Activated naive CD8-positive, alpha-beta T cell (primary cell): Measurements from ENCODE around the gene ZNF268.

ENCODE experiments used
- H3K27ac Mint-ChIP-seq: one replicate; pipeline ENCODE4 v1.8.0; 2021; ENCODE audit warnings: mixed read lengths
- H3K27me3 Mint-ChIP-seq: one replicate; pipeline ENCODE4 v1.8.0; 2021; ENCODE audit warnings: mixed read lengths
- H3K36me3 Mint-ChIP-seq: one replicate; pipeline ENCODE4 v1.8.0; 2021; ENCODE audit warnings: mixed read lengths
- H3K4me1 Mint-ChIP-seq: one replicate; pipeline ENCODE4 v1.8.0; 2021; ENCODE audit warnings: low read depth, mixed read lengths
- H3K4me3 Mint-ChIP-seq: one replicate; pipeline ENCODE4 v1.8.0; 2021; ENCODE audit warnings: mild to moderate bottlenecking, mixed read lengths
- H3K9me3 Mint-ChIP-seq: one replicate; pipeline ENCODE4 v1.8.0; 2021; ENCODE audit warnings: low read depth, mixed read lengths

The ZNF268 gene

GRCh38 chr12:133206390-133206789, 25.1 kb downstream of the ZNF268 start:
- Mint-ChIP-seq H3K36me3 (peaks cover 43% of the 10 kb centered on the region), H3K9me3 (peaks cover 18% of the 10 kb centered on the region), H3K4me3 (no peak overlapping the region), H3K27me3 (no peaks in the 10 kb centered on the region), H3K27ac (no peak overlapping the region), H3K4me1 (no peaks in the 10 kb centered on the region)

GRCh38 chr12:133215724-133216123, 34.4 kb downstream of the ZNF268 start:
- Mint-ChIP-seq H3K4me3 (no peak overlapping the region), H3K27me3 (peaks cover 2% of the 10 kb centered on the region), H3K27ac (no peak overlapping the region), H3K36me3 (peaks cover 23% of the 10 kb centered on the region), H3K9me3 (peaks cover 17% of the 10 kb centered on the region), H3K4me1 (no peaks in the 10 kb centered on the region)

- H3K4me3 Mint-ChIP-seq = no peak overlapping the region
- no peak overlapping the region for H3K27ac Mint-ChIP-seq
- peaks cover 11% of the 10 kb centered on the region for H3K9me3 Mint-ChIP-seq
- H3K36me3 Mint-ChIP-seq = peaks cover 23% of the 10 kb centered on the region
- no peaks in the 10 kb centered on the region for H3K4me1 Mint-ChIP-seq
- H3K27me3 Mint-ChIP-seq = peaks cover 2% of the 10 kb centered on the region
Observed at GRCh38 chr12:133217219-133217618, 35.9 kb downstream of the ZNF268 start.

- H3K9me3 Mint-ChIP-seq = peaks cover 11% of the 10 kb centered on the region
Observed at GRCh38 chr12:133220521-133220920, 39.2 kb downstream of the ZNF268 start.

GRCh38 chr12:133221241-133221640, 39.9 kb downstream of the ZNF268 start:
- H3K9me3 Mint-ChIP-seq = peaks cover 11% of the 10 kb centered on the region
- peaks cover 14% of the 10 kb centered on the region for H3K36me3 Mint-ChIP-seq
- H3K27me3 Mint-ChIP-seq = peaks cover 2% of the 10 kb centered on the region
- no peaks in the 10 kb centered on the region for H3K4me1 Mint-ChIP-seq
- H3K27ac Mint-ChIP-seq = no peak overlapping the region
- no peak overlapping the region for H3K4me3 Mint-ChIP-seq

More at GRCh38 chr12:133220521-133220920, 39.2 kb downstream of the ZNF268 start:
- H3K36me3 Mint-ChIP-seq = peaks cover 14% of the 10 kb centered on the region
- H3K4me1 Mint-ChIP-seq = no peaks in the 10 kb centered on the region
- no peak overlapping the region for H3K4me3 Mint-ChIP-seq
- H3K27ac Mint-ChIP-seq = no peak overlapping the region
- H3K27me3 Mint-ChIP-seq = peaks cover 2% of the 10 kb centered on the region

GRCh38 chr12:133222211-133222610, 40.9 kb downstream of the ZNF268 start:
- Mint-ChIP-seq H3K36me3 (peaks cover 14% of the 10 kb centered on the region), H3K9me3 (peaks cover 11% of the 10 kb centered on the region)

GRCh38 chr12:133225527-133225926, 44.2 kb downstream of the ZNF268 start:
- Mint-ChIP-seq H3K27ac (no peak overlapping the region), H3K4me1 (no peaks in the 10 kb centered on the region), H3K9me3 (no peaks in the 10 kb centered on the region)

More at GRCh38 chr12:133222211-133222610, 40.9 kb downstream of the ZNF268 start:
- Mint-ChIP-seq H3K4me1 (no peaks in the 10 kb centered on the region), H3K27ac (no peak overlapping the region), H3K4me3 (no peak overlapping the region), H3K27me3 (peaks cover 2% of the 10 kb centered on the region)

GRCh38 chr12:133226690-133227089, 45.4 kb downstream of the ZNF268 start:
- no peaks in the 10 kb centered on the region for H3K27me3 Mint-ChIP-seq
- no peaks in the 10 kb centered on the region for H3K4me1 Mint-ChIP-seq
- no peak overlapping the region for H3K4me3 Mint-ChIP-seq
- H3K36me3 Mint-ChIP-seq = no peaks in the 10 kb centered on the region
- H3K9me3 Mint-ChIP-seq = no peaks in the 10 kb centered on the region
- H3K27ac Mint-ChIP-seq = no peak overlapping the region

More at GRCh38 chr12:133225527-133225926, 44.2 kb downstream of the ZNF268 start:
- Mint-ChIP-seq H3K27me3 (no peaks in the 10 kb centered on the region), H3K4me3 (no peak overlapping the region), H3K36me3 (no peaks in the 10 kb centered on the region)

GRCh38 chr12:133227281-133227852, 46.1 kb downstream of the ZNF268 start:
- no peaks in the 10 kb centered on the region for H3K4me1 Mint-ChIP-seq
- H3K27ac Mint-ChIP-seq = no peak overlapping the region
- H3K27me3 Mint-ChIP-seq = no peaks in the 10 kb centered on the region
- H3K9me3 Mint-ChIP-seq = no peaks in the 10 kb centered on the region
- no peak overlapping the region for H3K4me3 Mint-ChIP-seq
- no peaks in the 10 kb centered on the region for H3K36me3 Mint-ChIP-seq

- H3K4me3 Mint-ChIP-seq = no peak overlapping the region
- H3K27me3 Mint-ChIP-seq = no peaks in the 10 kb centered on the region
- H3K9me3 Mint-ChIP-seq = no peaks in the 10 kb centered on the region
- H3K27ac Mint-ChIP-seq = no peak overlapping the region
- peaks cover 3% of the 10 kb centered on the region for H3K36me3 Mint-ChIP-seq
- H3K4me1 Mint-ChIP-seq = no peaks in the 10 kb centered on the region
Observed at GRCh38 chr12:133231001-133231400, 49.7 kb downstream of the ZNF268 start.

GRCh38 chr12:133233006-133233405, 51.7 kb downstream of the ZNF268 start:
- Mint-ChIP-seq H3K36me3 (peaks cover 5% of the 10 kb centered on the region), H3K27ac (no peak overlapping the region), H3K4me3 (no peak overlapping the region), H3K9me3 (no peaks in the 10 kb centered on the region), H3K4me1 (no peaks in the 10 kb centered on the region), H3K27me3 (peaks cover 2% of the 10 kb centered on the region)

- no peaks in the 10 kb centered on the region for H3K9me3 Mint-ChIP-seq
- H3K27ac Mint-ChIP-seq = no peak overlapping the region
- H3K27me3 Mint-ChIP-seq = peaks cover 2% of the 10 kb centered on the region
- no peaks in the 10 kb centered on the region for H3K4me1 Mint-ChIP-seq
- H3K36me3 Mint-ChIP-seq = peaks cover 5% of the 10 kb centered on the region
- no peak overlapping the region for H3K4me3 Mint-ChIP-seq
Observed at GRCh38 chr12:133233993-133234564, 52.8 kb downstream of the ZNF268 start.

- H3K4me1 Mint-ChIP-seq = no peaks in the 10 kb centered on the region
Observed at GRCh38 chr12:133234971-133235370, 53.7 kb downstream of the ZNF268 start.

GRCh38 chr12:133235401-133236112, 54.3 kb downstream of the ZNF268 start, which contains the start of gene ANHX:
Gene ANHX (minus strand): TSS chr12:133235877. CDS start chr12:133234356, 1,521 bp downstream.
- no peak within 1 kb of the TSS for H3K4me3 Mint-ChIP-seq
- no peak within 1 kb of the TSS for H3K27ac Mint-ChIP-seq
- H3K9me3 Mint-ChIP-seq = peaks cover 5% of the 10 kb centered on the region
- peaks cover 5% of the 10 kb centered on the region for H3K36me3 Mint-ChIP-seq
- peaks cover 6% of the 10 kb centered on the region for H3K27me3 Mint-ChIP-seq
- no peaks in the 10 kb centered on the region for H3K4me1 Mint-ChIP-seq

More at GRCh38 chr12:133234971-133235370, 53.7 kb downstream of the ZNF268 start:
- H3K27ac Mint-ChIP-seq = no peak overlapping the region
- H3K27me3 Mint-ChIP-seq = peaks cover 6% of the 10 kb centered on the region
- peaks cover 5% of the 10 kb centered on the region for H3K9me3 Mint-ChIP-seq
- H3K4me3 Mint-ChIP-seq = no peak overlapping the region
- peaks cover 5% of the 10 kb centered on the region for H3K36me3 Mint-ChIP-seq

GRCh38 chr12:133236144-133236543, 54.8 kb downstream of the ZNF268 start:
- no peak overlapping the region for H3K27ac Mint-ChIP-seq
- H3K27me3 Mint-ChIP-seq = peaks cover 6% of the 10 kb centered on the region
- no peaks in the 10 kb centered on the region for H3K4me1 Mint-ChIP-seq
- H3K4me3 Mint-ChIP-seq = no peak overlapping the region
- H3K36me3 Mint-ChIP-seq = peaks cover 5% of the 10 kb centered on the region
- H3K9me3 Mint-ChIP-seq = peaks cover 9% of the 10 kb centered on the region
